SH-SY5Y (cell line): ENCODE data around the gene MED25.

Experiments used
- GATA2 ChIP-seq: IDR thresholded peaks from 2 replicates; pipeline ENCODE4 v1.6.1; 2011; ENCODE audit warnings: mild to moderate bottlenecking, low read depth, low read length
- GATA3 ChIP-seq: IDR thresholded peaks from 2 replicates; pipeline ENCODE4 v1.6.1; 2011; ENCODE audit warnings: low read depth, mild to moderate bottlenecking, low read length, moderate library complexity

- TF ChIP-seq GATA2: no peak
- no peak for TF ChIP-seq GATA3
These were observed 56.5 kb downstream of the MED25 start for GRCh38 chr19:49874503-49875157.
